HG02970 (cell line): Measurements from ENCODE around the gene USP38.
"Not testable (repeated sequence)": the region's sequence is repeated elsewhere in the genome, so short reads cannot be mapped to it uniquely, and the experiment has no call there.

Source experiments
- ATAC-seq: cut with Tn5 transposase; IDR thresholded peaks from one replicate; pipeline ENCODE4 v1.9.1; 2021; ENCODE audit warnings: mild to moderate bottlenecking, moderate library complexity, moderate number of reproducible peaks; ENCODE audit not compliant: unreplicated experiment, low FRiP score

The USP38 gene, protein sequence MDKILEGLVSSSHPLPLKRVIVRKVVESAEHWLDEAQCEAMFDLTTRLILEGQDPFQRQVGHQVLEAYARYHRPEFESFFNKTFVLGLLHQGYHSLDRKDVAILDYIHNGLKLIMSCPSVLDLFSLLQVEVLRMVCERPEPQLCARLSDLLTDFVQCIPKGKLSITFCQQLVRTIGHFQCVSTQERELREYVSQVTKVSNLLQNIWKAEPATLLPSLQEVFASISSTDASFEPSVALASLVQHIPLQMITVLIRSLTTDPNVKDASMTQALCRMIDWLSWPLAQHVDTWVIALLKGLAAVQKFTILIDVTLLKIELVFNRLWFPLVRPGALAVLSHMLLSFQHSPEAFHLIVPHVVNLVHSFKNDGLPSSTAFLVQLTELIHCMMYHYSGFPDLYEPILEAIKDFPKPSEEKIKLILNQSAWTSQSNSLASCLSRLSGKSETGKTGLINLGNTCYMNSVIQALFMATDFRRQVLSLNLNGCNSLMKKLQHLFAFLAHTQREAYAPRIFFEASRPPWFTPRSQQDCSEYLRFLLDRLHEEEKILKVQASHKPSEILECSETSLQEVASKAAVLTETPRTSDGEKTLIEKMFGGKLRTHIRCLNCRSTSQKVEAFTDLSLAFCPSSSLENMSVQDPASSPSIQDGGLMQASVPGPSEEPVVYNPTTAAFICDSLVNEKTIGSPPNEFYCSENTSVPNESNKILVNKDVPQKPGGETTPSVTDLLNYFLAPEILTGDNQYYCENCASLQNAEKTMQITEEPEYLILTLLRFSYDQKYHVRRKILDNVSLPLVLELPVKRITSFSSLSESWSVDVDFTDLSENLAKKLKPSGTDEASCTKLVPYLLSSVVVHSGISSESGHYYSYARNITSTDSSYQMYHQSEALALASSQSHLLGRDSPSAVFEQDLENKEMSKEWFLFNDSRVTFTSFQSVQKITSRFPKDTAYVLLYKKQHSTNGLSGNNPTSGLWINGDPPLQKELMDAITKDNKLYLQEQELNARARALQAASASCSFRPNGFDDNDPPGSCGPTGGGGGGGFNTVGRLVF

DNA sequence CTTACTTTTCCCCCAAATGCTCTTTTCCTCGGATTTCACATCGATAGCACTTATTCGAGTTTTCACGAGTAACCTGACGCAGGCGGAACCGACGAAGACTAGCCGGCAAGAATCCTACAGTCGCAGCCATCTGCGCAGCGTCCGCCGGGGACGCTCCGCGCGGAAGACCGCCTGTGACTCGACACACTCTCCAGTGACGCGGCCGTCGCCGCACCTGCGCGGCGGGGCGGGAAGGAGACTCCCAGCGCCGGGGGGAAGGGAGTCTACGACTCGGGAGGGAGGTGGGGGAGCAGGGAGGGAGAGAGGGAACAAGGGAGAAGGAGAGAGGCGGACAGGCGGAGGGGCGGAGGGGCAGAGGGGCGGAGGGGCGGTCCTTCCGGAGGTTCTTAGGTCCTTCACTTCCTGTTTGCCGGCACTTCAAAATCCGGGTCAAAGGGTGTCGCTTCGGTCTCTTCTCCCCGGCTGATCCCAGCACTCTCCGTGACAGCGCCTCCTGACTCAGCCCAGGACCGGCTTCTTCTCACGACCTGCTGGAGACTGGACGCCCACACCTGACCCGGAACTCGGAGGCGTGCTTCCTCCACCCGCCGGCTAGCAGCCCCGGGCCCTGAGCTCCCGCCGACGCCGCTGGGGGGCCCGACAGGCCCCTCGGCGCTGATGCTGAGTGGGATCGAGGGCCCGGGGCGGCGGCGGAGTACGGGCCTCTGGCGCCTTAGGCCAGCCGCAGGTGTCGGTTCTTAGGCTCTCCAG lies at the start of gene USP38:
USP38 (plus strand) TSS at position 415 of the 750 bp plus-strand sequence. CDS start 534 bp downstream, outside the sequence.
- peak; percentile 80 for ATAC-seq

DNA sequence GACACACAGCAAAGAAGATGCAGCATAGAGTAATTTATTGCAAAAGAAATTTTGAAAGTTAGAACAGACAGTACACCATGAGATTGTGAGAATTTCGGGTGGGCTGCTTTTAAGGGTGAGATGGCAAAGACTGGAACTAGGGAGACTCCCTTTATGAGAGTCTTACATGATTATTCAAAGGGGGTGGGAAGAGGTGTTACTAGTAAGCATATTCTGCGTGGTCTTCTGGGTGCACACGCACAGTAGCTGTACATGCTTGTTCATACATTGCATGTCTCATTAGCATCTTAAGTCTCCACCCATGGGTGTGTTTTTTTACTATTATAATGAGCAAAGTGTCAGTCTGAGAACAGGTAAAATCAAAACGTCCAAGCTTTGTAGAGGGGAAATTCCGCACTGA lies 49.4 kb upstream of the USP38 start:
- no peak for ATAC-seq

DNA sequence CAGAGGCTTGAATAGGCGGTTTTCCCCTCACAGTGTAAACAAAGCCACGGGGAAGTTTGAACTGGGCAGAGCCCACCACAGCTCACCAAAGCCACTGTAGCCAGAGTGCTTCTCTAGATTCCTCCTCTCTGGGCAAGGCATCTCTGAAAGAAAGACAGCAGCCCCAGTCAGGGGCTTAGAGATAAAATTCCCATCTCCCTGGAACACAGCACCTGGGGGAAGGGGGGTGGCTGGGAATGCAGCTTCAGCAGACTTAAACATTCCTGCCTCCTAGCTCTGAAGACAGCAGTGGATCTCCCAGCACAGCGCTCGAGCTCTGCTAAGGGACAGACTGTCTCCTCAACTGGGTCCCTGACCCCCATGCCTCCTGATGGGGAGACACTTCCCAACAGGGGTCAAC lies 44.0 kb upstream of the USP38 start:
- ATAC-seq = no peak

DNA sequence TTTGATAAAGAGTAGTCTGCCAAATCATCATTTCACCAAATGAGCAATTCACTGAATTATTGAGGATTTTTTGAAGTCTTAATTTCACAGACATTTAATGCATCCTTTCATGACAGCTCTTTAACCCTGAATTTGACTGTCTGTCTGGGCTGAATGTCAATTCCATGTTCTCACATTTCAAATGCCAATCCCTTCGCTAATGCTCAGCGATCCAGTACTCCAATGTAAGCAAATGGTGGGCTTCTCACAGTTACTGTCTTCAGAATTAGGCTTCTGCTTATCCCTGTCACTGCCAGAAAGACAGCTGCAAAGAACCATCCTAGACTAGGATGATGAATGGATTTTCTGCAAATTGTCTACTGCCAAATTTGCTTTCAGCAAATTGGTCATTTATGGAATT lies 36.2 kb upstream of the USP38 start:
- ATAC-seq = no peak

DNA sequence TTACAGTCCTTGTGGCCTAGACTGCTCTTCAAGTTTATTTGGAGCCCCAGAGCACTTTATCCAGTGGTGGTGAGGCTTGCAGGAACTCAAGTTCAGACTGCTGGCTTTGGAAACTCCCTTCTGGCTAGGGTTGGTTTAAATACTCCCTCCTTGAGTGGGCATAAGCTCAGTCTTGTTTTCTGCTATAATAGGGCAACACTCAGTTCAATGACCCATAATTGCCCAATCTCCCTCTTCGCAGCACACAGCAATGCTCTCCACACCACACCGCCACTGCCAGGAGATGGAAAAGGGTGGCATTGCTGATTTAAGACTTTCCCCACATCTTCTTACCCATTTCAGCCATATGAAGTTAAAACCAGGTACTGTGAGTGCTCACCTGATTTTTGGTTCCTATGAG lies 27.9 kb upstream of the USP38 start:
- no peak for ATAC-seq

DNA sequence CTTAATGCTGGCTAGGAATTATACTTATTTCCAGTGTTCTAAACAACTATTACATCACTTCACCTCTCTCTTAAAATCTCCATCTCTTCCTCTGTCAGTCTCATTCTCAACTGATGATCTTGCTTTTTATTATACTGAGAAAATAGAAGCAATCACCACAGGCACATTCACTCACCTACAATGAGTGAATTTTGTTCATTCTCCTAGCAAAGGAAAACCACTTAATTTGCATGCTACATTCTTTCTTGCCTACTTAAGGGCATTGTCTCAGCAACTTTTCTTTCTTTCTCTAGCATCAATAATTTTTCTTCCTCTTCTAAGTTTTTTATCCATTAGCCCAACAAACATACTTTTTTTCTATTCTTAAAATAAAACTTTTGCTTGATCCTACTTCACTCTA lies 21.1 kb upstream of the USP38 start:
- no peak for ATAC-seq

DNA sequence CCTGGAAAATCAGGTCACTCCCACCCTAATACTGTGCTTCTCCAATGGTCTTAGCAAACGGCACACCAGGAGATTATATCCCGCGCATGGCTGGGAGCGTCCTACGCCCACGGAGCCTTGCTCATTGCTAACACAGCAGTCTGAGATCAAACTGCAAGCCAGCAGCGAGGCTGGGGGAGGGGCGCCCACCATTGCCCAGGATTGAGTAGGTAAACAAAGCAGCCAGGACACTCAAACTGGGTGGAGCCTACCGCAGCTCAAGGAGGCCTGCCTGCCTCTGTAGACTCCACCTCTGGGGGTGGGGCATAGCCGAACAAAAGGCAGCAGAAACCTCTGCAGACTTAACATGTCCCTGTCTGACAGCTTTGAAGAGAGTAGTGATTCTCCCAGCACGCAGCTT lies 18.0 kb upstream of the USP38 start:
- not testable (repeated sequence) for ATAC-seq

DNA sequence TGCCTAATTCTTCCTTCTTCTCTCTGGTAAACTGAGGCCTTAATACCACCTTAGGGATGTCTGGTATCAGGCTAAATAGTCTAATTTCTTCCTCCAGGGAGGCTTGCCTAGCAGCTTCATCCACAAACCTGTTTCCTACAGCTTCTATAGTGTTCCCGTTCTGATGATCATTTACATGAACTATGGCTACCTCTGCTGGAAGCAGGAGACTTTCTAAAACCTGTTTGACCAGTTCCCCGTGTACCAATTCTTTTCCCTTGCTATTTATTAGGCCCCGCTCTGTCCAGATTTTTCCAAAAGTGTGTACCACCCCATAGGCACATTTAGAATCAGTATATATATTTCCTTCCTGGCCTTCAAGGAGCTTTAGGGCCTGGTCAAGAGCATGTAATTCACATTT lies 5.8 kb upstream of the USP38 start:
- ATAC-seq = no peak

DNA sequence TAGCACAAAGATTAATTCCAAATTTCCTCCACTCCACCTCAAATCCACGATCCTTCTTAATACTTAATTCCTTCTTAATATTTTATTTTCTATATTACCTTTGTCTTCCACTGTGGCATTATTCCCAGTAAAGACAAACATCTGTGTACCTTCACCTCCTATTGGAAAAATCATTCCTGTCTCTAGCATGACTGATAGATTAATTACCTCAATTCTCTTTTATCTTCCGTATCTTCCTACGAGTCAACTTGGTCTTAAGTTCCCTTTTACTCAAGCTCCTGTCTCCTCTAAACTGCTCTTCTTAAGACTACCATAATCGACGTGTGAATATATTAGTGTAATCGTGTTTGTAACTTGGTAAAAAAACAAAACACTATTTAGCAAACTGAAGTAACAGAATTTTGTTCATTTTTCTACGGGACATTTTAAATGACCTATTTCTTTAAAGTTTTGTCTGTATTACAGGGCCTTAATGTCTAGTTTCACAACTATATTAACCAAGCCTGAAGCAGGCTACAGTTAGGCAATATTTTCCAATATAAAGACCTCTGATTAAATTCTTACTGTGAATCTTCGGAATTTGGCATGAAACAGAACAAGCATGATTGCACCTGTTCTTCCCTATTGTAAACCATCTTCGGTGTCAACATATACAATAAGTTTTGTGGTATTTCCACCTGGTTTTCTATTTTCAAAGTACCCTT lies 1.1 kb upstream of the USP38 start:
- no peak for ATAC-seq

DNA sequence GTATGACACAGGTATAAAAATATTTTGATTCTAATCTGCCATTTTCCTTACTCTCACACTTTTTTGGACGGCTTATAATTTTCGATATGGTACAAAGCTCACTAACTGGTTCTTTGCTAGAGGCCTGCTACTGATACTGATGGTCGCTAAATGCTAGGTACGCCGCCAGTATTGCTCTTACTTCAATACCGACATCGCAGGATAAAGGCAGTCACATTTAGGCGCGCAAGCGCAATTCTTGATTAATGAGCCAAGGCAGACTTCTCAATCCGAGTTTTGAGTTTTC lies 557 bp upstream of the USP38 start:
- ATAC-seq = peak; percentile 29

DNA sequence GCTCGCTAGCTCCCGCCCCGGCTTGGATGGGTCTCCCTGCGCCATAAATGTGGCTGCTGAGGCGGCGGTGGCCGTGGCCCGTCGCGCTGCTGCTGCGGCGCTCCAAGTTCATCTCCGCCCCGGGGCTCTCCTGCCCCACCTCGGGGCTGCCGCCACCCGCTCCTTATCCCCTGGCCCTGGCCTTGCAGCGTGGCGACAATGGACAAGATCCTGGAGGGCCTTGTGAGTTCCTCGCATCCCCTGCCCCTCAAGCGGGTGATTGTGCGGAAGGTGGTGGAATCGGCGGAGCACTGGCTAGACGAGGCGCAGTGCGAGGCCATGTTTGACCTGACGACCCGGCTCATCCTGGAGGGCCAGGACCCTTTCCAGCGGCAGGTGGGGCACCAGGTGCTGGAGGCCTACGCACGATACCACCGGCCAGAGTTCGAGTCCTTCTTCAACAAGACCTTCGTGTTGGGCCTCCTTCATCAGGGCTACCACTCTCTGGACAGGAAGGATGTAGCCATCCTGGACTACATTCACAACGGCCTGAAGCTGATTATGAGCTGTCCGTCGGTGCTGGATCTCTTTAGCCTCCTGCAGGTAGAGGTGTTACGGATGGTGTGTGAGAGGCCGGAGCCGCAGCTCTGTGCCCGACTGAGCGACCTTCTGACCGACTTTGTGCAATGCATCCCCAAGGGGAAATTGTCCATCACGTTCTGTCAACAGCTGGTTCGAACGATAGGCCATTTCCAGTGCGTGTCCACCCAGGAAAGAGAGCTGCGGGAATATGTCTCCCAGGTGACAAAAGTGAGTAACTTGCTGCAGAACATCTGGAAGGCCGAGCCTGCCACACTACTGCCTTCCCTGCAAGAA lies 763 bp downstream of the USP38 start:
- ATAC-seq = peak; percentile 18

DNA sequence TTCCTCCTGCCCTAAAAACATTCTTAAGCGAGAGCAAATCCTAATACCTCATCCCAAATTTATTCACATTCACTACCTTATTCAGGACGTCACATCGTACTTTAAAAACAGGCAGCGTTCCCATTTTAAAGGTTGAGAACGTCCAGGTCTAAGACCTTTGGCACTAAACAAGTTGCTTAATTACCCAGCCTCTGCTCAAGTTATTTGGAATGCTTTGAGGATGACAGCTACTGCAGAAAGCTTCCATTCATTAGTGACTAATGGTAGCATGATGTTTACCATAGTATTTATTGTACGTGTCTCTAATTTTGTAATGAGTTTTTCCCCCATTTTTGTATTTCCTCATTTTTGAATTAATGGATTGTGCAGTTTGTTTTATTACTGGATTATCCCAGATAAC lies 1.5 kb downstream of the USP38 start:
- no peak for ATAC-seq

DNA sequence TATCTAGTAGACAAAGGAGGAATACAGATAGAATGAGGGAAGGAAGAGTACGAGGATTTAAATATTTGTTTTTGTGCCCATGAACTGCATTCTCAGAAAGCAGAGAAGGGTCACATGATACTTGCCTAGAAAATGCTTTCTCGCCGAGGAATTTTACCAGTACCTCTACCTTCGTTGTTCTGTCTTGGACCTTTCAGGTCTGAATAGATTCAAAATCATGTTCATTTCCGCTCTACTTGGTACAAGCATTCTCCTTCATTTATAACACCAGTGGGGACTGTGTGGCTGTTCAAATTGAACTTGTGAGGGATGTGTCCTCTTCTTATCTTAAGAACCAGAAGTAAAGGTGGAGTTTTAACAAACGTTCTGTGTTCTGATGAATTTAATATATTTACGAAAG lies 1.9 kb downstream of the USP38 start:
- ATAC-seq = no peak

DNA sequence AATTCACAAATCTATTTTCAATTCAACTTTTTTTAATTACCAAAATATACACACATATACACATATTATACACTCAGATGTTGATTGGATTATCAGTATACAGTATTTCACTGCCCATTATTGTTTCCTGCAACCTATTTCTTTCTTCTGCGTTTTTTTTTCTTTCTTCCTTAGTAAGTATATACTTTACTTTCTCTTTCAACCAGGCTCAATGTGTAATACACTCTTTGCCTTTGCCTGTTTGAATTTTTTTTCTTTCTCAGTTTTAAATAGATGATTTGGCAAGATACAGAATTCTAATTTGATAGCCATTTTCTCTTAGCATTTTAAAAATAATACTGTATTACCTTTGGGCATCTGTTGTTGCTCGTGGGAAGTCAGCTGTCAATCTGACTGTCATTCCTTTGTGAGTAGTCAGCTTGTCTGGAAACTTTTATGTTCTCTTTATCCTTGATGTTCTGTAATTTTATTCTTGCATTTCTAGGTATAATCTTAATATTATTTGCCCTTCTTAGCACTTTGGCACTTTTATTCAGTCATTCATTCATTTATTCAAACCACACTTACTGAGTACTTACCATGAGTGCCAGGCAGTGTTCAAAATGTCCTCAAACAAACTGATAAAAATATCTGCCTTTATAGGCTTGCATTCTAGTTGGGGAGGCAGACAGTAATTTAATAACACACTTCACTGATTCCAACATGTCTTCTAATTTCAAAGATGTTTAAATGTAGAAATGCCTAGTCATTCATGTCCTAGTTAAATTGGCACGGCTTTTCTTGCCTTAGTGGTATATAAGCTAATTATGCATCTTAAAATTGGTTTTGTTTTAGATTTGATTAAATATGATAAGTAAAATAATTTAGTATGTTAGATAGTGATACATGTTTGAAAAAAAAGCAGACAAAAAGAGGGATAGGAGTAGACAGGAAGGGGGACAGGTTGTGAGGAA lies 3.7 kb downstream of the USP38 start:
- no peak for ATAC-seq

DNA sequence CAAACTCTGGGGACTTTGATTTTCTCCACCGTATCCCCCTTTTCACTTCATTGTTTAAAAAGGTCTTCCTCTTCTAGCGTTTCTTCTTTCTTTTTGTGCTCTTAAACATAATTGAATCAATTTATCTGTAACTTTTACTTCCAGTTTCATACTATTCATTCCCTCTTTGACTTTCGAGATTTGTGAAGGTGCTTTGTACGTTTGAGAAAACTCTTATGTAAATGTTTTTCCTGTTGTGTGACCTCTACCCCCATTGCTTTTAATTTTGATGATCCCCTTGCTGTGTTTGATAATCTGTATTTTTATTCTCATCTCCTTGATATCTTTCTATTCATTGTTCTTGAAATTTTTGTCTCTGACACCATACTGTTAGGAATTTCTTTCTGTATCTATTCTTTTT lies 4.8 kb downstream of the USP38 start:
- no peak for ATAC-seq

DNA sequence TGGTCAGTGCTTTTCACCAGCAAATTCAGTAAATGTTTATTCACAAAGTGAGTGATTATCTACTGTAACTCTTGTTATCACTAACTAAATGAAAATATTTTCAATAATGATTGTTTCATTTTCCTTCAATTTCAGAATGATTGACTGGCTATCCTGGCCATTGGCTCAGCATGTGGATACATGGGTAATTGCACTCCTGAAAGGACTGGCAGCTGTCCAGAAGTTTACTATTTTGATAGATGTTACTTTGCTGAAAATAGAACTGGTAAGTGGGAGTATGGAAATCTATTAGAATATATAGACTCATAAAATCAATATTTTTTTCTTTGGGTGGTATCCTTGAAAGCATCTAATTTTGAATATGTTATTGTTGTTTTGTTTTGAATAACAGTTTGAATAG lies 10.9 kb downstream of the USP38 start:
- ATAC-seq = no peak

DNA sequence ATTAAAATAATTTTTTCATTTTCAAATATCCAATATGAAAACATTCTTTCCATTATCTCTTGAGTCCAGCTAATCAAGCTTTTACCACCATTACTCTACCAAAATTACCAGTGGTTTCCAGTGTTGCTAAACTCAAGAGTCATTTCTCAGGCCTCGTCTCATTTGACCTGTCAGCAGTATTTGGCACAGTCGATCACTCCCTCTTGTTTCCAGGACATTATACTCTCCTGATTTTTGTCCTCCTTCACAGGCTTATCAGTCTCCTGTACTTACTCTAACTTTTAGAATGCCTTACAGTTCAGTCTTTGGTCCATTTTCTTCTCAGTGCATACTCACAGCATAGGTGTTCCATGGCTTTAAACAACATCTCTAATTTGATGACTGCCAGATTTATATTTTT lies 11.6 kb downstream of the USP38 start:
- no peak for ATAC-seq

DNA sequence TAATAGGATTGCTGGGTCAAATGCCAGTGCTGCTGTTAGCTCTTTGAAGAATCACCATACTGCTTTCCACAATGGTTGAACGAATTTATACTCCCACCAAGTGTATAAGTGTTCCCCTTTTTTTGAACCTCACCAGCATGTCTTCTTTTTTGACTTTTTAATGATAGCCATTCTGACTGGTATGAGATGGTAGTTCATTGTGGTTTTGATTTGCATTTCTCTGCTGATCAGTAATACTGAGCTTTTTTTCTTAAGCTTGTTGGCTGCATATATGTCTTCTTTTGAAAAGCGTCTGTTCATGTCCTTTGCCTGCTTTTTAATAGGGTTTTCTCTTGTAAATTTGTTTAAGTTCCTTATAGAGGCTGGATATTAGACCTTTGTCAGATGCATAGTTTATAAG lies 14.8 kb downstream of the USP38 start:
- ATAC-seq = no peak
